ENCODE measurements around the gene HDAC5. TPM values are rescaled to one million over a fixed set of nuclear protein-coding genes. Genes with fewer than 3 reads are reported as not detected.
A peak's percentile ranks its signal among the peaks of the same experiment; 100 is the strongest.
"Not testable (repeated sequence)": the region's sequence is repeated elsewhere in the genome, so short reads cannot be mapped to it uniquely, and the experiment has no call there.

Gene HDAC5
- total RNA-seq, 1 donor from 2014 or later, result 51.2 TPM

DNA sequence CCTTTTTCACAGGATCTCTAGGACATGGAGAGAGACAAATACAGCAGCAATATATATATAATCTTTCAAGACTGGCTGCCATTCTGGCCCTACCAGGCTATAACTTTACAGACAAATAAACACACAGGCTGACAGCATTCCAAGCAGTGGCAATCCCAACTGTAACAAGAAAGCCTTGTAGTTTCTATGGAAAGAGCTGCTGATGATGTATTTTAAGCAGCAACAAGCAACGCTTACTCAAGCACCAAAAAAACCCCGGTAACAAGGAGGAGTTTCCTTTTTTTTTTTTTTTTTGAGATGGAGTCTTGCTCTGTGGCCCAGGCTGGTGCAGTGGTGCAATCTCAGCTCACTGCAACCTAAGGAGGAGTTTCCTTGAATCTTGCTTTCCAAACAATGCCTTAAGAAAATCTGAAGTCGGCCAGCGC lies 80.2 kb downstream of the HDAC5 start:
- H3K27me3 Mint-ChIP-seq (ENCODE audit: low read depth), result no peaks in the 10 kb centered on the region
- TF ChIP-seq, protein P1, sequence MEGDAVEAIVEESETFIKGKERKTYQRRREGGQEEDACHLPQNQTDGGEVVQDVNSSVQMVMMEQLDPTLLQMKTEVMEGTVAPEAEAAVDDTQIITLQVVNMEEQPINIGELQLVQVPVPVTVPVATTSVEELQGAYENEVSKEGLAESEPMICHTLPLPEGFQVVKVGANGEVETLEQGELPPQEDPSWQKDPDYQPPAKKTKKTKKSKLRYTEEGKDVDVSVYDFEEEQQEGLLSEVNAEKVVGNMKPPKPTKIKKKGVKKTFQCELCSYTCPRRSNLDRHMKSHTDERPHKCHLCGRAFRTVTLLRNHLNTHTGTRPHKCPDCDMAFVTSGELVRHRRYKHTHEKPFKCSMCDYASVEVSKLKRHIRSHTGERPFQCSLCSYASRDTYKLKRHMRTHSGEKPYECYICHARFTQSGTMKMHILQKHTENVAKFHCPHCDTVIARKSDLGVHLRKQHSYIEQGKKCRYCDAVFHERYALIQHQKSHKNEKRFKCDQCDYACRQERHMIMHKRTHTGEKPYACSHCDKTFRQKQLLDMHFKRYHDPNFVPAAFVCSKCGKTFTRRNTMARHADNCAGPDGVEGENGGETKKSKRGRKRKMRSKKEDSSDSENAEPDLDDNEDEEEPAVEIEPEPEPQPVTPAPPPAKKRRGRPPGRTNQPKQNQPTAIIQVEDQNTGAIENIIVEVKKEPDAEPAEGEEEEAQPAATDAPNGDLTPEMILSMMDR (IDR thresholded peaks at IDR 0.05), result no peak
- no peaks in the 10 kb centered on the region for H3K9me3 Mint-ChIP-seq (ENCODE audit: low read depth)
- DNase-seq (ENCODE audit: low spot score), result no peak
- H3K4me1 Mint-ChIP-seq (ENCODE audit: low read depth), result peaks cover 38% of the 10 kb centered on the region
- no peak overlapping the region for H3K4me3 Mint-ChIP-seq (ENCODE audit: unreplicated experiment)
- peak overlapping the region; percentile 64 for H3K27ac Mint-ChIP-seq (ENCODE audit: unreplicated experiment)
- peaks cover 5% of the 10 kb centered on the region for H3K36me3 Mint-ChIP-seq (ENCODE audit: low read depth)

- no peak overlapping the region for H3K4me3 Mint-ChIP-seq (ENCODE audit: unreplicated experiment)
- H3K27me3 Mint-ChIP-seq (ENCODE audit: low read depth), result no peaks in the 10 kb centered on the region
- no peak for DNase-seq (ENCODE audit: low spot score)
- peaks cover 38% of the 10 kb centered on the region for H3K4me1 Mint-ChIP-seq (ENCODE audit: low read depth)
- peak overlapping the region; percentile 84 for H3K27ac Mint-ChIP-seq (ENCODE audit: unreplicated experiment)
- TF ChIP-seq, protein P1 (IDR thresholded peaks at IDR 0.05), result no peak
- H3K9me3 Mint-ChIP-seq (ENCODE audit: low read depth), result no peaks in the 10 kb centered on the region
- H3K36me3 Mint-ChIP-seq (ENCODE audit: low read depth), result peaks cover 5% of the 10 kb centered on the region
These were observed 83.4 kb downstream of the HDAC5 start for GRCh38 chr17:44039829-44040635.

- H3K4me1 Mint-ChIP-seq (ENCODE audit: low read depth), result peaks cover 27% of the 10 kb centered on the region
- H3K9me3 Mint-ChIP-seq (ENCODE audit: low read depth), result no peaks in the 10 kb centered on the region
- H3K36me3 Mint-ChIP-seq (ENCODE audit: low read depth), result peaks cover 12% of the 10 kb centered on the region
- no peak overlapping the region for H3K4me3 Mint-ChIP-seq (ENCODE audit: unreplicated experiment)
- TF ChIP-seq, protein P1 (IDR thresholded peaks at IDR 0.05), result no peak
- peak overlapping the region; percentile 41 for H3K27ac Mint-ChIP-seq (ENCODE audit: unreplicated experiment)
- no peak for DNase-seq (ENCODE audit: low spot score)
- H3K27me3 Mint-ChIP-seq (ENCODE audit: low read depth), result no peaks in the 10 kb centered on the region
These were observed 84.8 kb downstream of the HDAC5 start for GRCh38 chr17:44038604-44039011.

DNA sequence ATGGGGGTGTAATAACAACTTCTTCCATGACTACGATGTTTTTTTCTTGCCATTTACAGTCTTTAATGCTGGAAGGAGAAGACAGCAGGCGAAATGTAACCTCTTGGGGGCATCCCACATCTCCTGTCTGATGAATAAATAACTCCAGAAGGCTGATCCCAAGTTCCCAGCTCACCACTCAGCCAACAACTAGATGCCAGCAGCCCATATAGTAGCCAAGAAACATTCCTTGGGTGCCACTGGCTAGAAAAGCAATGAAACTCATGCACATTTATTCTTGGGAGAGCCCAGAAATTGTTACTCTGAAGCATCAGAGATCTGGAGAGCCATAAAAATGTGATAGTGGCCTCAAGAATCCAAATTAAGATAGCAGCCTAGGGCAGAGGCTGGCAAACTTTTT lies 86.0 kb downstream of the HDAC5 start:
- H3K36me3 Mint-ChIP-seq (ENCODE audit: low read depth), result peaks cover 15% of the 10 kb centered on the region
- H3K27me3 Mint-ChIP-seq (ENCODE audit: low read depth), result no peaks in the 10 kb centered on the region
- H3K4me1 Mint-ChIP-seq (ENCODE audit: low read depth), result peaks cover 21% of the 10 kb centered on the region
- no peak overlapping the region for H3K27ac Mint-ChIP-seq (ENCODE audit: unreplicated experiment)
- H3K9me3 Mint-ChIP-seq (ENCODE audit: low read depth), result no peaks in the 10 kb centered on the region
- H3K4me3 Mint-ChIP-seq (ENCODE audit: unreplicated experiment), result no peak overlapping the region
- TF ChIP-seq, protein P1 (IDR thresholded peaks at IDR 0.05), result no peak
- DNase-seq (ENCODE audit: low spot score), result no peak

- H3K27me3 Mint-ChIP-seq (ENCODE audit: low read depth); H3K4me1 Mint-ChIP-seq (ENCODE audit: low read depth); H3K4me3 Mint-ChIP-seq (ENCODE audit: unreplicated experiment); H3K27ac Mint-ChIP-seq (ENCODE audit: unreplicated experiment); DNase-seq (ENCODE audit: low spot score); H3K9me3 Mint-ChIP-seq (ENCODE audit: low read depth): not testable (repeated sequence)
- H3K36me3 Mint-ChIP-seq (ENCODE audit: low read depth), result peaks cover 25% of the 10 kb centered on the region
These were observed 88.8 kb downstream of the HDAC5 start for GRCh38 chr17:44034688-44035087.
